GM12878 (cell line): ENCODE data around the gene RUNX3. TPM values are rescaled to one million over a fixed set of nuclear protein-coding genes. Genes with fewer than 3 reads are reported as not detected.

Experiments used
- ATAC-seq: fragments of 200-7000 bp; cut with Tn5 transposase; 3 replicates; pipeline ENCODE4 v1.9.1; 2020; ENCODE audit warnings: mild to moderate bottlenecking, moderate library complexity
- BruUV-seq: library from RNA; stranded (reverse); fragments of 400-500 nt; replicated peaks from 2 replicates; lab custom pipeline; 2021; lab: Mats Ljungman, UMichigan
- CTCF ChIA-PET: fragments of 300-600 bp; sonication (Branson Sonifier 250); formaldehyde crosslinking; extraction: SDS; loops from one replicate; lab custom pipeline; 2021; ENCODE audit warnings: inconsistent platforms; lab: Yijun Ruan, JAX
- POLR2A ChIA-PET: fragments of 350-600 bp; formaldehyde crosslinking; extraction: SDS; loops from one replicate; lab custom pipeline; 2021; ENCODE audit warnings: inconsistent platforms; lab: Charles Lee
- RAD21 ChIA-PET: fragments of 300-600 bp; sonication (Branson Sonifier 250); formaldehyde crosslinking; loops from one replicate; lab custom pipeline; 2023; ENCODE audit warnings: antibody characterized with exemption; ENCODE audit not compliant: unreplicated experiment; lab: Charles Lee
- SMC1A ChIA-PET: fragments of 300-600 bp; sonication (Branson Sonifier 250); formaldehyde crosslinking; loops from one replicate; lab custom pipeline; 2023; ENCODE audit not compliant: unreplicated experiment, uncharacterized antibody; lab: Charles Lee
- DNase-seq: peaks from one replicate; pipeline ENCODE4 v3.0.0-alpha.2; 2011; ENCODE audit warnings: low read depth, low spot score
- FAIRE-seq: peaks from 3 replicates; lab custom pipeline; 2011; peaks lifted over from hg19 to GRCh38; lab: Jason Lieb, UNC
- H2AFZ ChIP-seq: 2 replicates; pipeline ENCODE4 v1.6.0; 2011; ENCODE audit warnings: low read depth, low read length, control low read depth; ENCODE audit not compliant: control insufficient read depth
- H3K27ac ChIP-seq: 2 replicates; pipeline ENCODE4 v1.5.1; 2011; ENCODE audit warnings: control low read depth; ENCODE audit not compliant: control insufficient read depth, insufficient read depth
- H3K27me3 ChIP-seq, 2 experiments: replicated peaks in 1 of 2; 2 replicates each; pipeline versions ENCODE4 v1.6.0 to v1.6.1; 2011; ENCODE audit warnings: low read length in 1 of 2; ENCODE audit not compliant: control insufficient read depth in 2 of 2, insufficient read depth in 2 of 2
- H3K36me3 ChIP-seq, 2 experiments: 2 replicates each; pipeline ENCODE4 v1.5.1; 2011; ENCODE audit warnings: low read length in 1 of 2; ENCODE audit not compliant: control insufficient read depth in 2 of 2, insufficient read depth in 2 of 2
- H3K4me1 ChIP-seq: 2 replicates; pipeline ENCODE4 v1.6.1; 2011; ENCODE audit warnings: mild to moderate bottlenecking, low read length, moderate library complexity, mixed read lengths; ENCODE audit not compliant: control insufficient read depth, insufficient read depth
- H3K4me2 ChIP-seq: 2 replicates; pipeline ENCODE4 v1.6.0; 2011; ENCODE audit warnings: control low read depth; ENCODE audit not compliant: control insufficient read depth, insufficient read depth
- H3K4me3 ChIP-seq: fragments of 200-600 bp; sonication (generic); 2 replicates; pipeline ENCODE4 v1.5.1; 2016
- H3K79me2 ChIP-seq: 2 replicates; pipeline ENCODE4 v1.6.0; 2011; ENCODE audit warnings: low read length; ENCODE audit not compliant: control insufficient read depth, insufficient read depth
- H3K9ac ChIP-seq: 2 replicates; pipeline ENCODE4 v1.8.0; 2011; ENCODE audit warnings: low read length, control low read depth, mixed read lengths; ENCODE audit not compliant: control insufficient read depth, insufficient read depth
- H3K9me3 ChIP-seq: replicated peaks from 3 replicates; pipeline ENCODE4 v1.5.1; 2011; ENCODE audit warnings: mild to moderate bottlenecking, low read length; ENCODE audit not compliant: control insufficient read depth, insufficient read depth
- H4K20me1 ChIP-seq: 2 replicates; pipeline ENCODE4 v1.6.0; 2011; ENCODE audit not compliant: control insufficient read depth, insufficient read depth
- ASH2L ChIP-seq: fragments of 300-600, 200-600 bp; sonication (generic); IDR thresholded peaks from 2 replicates; pipeline ENCODE4 v1.6.1; 2017; ENCODE audit warnings: low read depth, mild to moderate bottlenecking, borderline replicate concordance
- CHD2 ChIP-seq: IDR thresholded peaks from 2 replicates; pipeline ENCODE4 v1.6.1; 2011; ENCODE audit warnings: low read depth, low read length, improper control_type of control experiment, borderline replicate concordance
- EGR1 ChIP-seq, 2 experiments: IDR thresholded peaks; 1 replicate in 1 of 2; 2 replicates in 1 of 2; pipeline ENCODE4 v1.6.1; 2011 to 2012; ENCODE audit warnings: low read depth in 2 of 2, low read length in 2 of 2, borderline replicate concordance in 1 of 2, mild to moderate bottlenecking in 1 of 2, moderate library complexity in 1 of 2
- IRF3 ChIP-seq: fragments of 450-650 bp; IDR thresholded peaks from 2 replicates; pipeline ENCODE4 v1.6.1; 2014; ENCODE audit warnings: mild to moderate bottlenecking
- MEF2B ChIP-seq: fragments of 450-650 bp; IDR thresholded peaks from 2 replicates; pipeline ENCODE4 v1.6.1; 2018; ENCODE audit warnings: mild to moderate bottlenecking, moderate library complexity; ENCODE audit not compliant: partially characterized antibody, poor library complexity, severe bottlenecking
- MYB ChIP-seq: fragments of 150-350 bp; IDR thresholded peaks from 2 replicates; pipeline ENCODE4 v1.6.1; 2014; ENCODE audit warnings: mild to moderate bottlenecking, low read depth, low read length, borderline replicate concordance
- NBN ChIP-seq: fragments of 450-650 bp; IDR thresholded peaks from 2 replicates; pipeline ENCODE4 v1.6.1; 2016
- POLR2A ChIP-seq: IDR thresholded peaks from 2 replicates; pipeline ENCODE4 v1.6.1; 2011; ENCODE audit warnings: low read depth, mild to moderate bottlenecking, low read length
- RAD21 ChIP-seq: IDR thresholded peaks from 2 replicates; pipeline ENCODE4 v1.6.1; 2011; ENCODE audit warnings: mild to moderate bottlenecking, low read depth, low read length, moderate library complexity; ENCODE audit not compliant: insufficient read depth
- WGBS: methylation state at CpG from one replicate; pipeline ENCODE4 v1.1.6; 2016; ENCODE audit warnings: low lambda C conversion rate; ENCODE audit not compliant: insufficient replicate concordance, insufficient coverage; ENCODE audit errors: missing lambda C conversion rate; 5-methylcytosine and 5-hydroxymethylcytosine counted together
- in situ Hi-C: fragments of 300-500 bp; cut with MboI; formaldehyde crosslinking; loops from 9 replicates; pipeline ENCODE4 v1.14.3; 2018; ENCODE audit warnings: mixed read lengths
- intact Hi-C: fragments of 100-400 bp; cut with micrococcal nuclease; formaldehyde crosslinking; loops from one replicate; pipeline ENCODE4 v1.14.2; 2022; ENCODE audit not compliant: unreplicated experiment
- polyA plus RNA-seq, 11 experiments: library from polyadenylated mRNA; depleted of rRNA in 4 of 11; unstranded in 6 of 11; stranded (reverse) in 5 of 11; fragments of >200 nt; fragmentation: Nextera tagmentation in 4 of 11; fragmentation: Illumina TruSeq in 1 of 11; extraction: Ambion mirVana in 4 of 11; extraction: Trizol in 1 of 11; gene quantifications; 1 replicate in 1 of 11; 2 replicates in 10 of 11; pipeline versions ENCODE4 v1.2.1 to v1.2.3, GENCODE V29; 2011 to 2016; ENCODE audit warnings: inconsistent platforms in 2 of 11, missing spikeins in 2 of 11, low read depth in 1 of 11
- total RNA-seq, 4 experiments: library from RNA; depleted of rRNA in 3 of 4; stranded (reverse); fragments of >200 nt in 3 of 4; fragmentation: Illumina TruSeq in 1 of 4; extraction: Trizol in 1 of 4; gene quantifications; 2 replicates each; pipeline versions ENCODE4 v1.2.1 to v1.2.3, GENCODE V29; 2013 to 2021
- TF ChIP-seq, protein P1 (sequence below): fragments of 450-650 bp; IDR thresholded peaks from 2 replicates; pipeline ENCODE4 v1.6.1; 2017; ENCODE audit warnings: mild to moderate bottlenecking
- TF ChIP-seq, protein P2 (sequence below): IDR thresholded peaks from 2 replicates; pipeline ENCODE4 v1.6.1; 2011; ENCODE audit warnings: borderline replicate concordance, low read depth, mild to moderate bottlenecking, moderate library complexity, mixed read lengths, low read length; ENCODE audit not compliant: insufficient read depth; ENCODE audit errors: extremely low read length
- TF ChIP-seq, protein P3 (sequence below): IDR thresholded peaks from 2 replicates; pipeline ENCODE4 v1.6.1; 2011; ENCODE audit warnings: low read depth, low read length, improper control_type of control experiment, borderline replicate concordance

Gene RUNX3
- total and polyA plus RNA-seq, 10 of the 15 experiments (the other 5 are each of a cell fraction or from before 2014, with no cell fraction given) = 19.0 to 151 (median 31.4) TPM

GRCh38 chr1:24901791-24902470 is 28.1 kb downstream of the RUNX3 start:
- Histone ChIP-seq H3K9me3 (no peaks in the 10 kb centered on the region), H3K4me1 (peaks cover 7% of the 10 kb centered on the region), H3K4me3 (no peak overlapping the region), H2AFZ (no peak overlapping the region), H3K27me3 (no peaks in the 10 kb centered on the region), H3K4me2 (no peak overlapping the region), H3K36me3 (peaks cover 21 to 60% of the 10 kb centered on the region in 2 experiments; a peak in 3 of 4 replicates), H3K79me2 (no peaks in the 10 kb centered on the region), H3K9ac (no peak overlapping the region)
- RAD21 ChIA-PET = interaction anchor here (1.4 to 4.2 kb wide), 4 partner anchors 19 to 53 kb away, joined by 5 to 42 read pairs (median 7); partner anchors contain the start of gene RUNX3
- POLR2A ChIA-PET = interaction anchor here (0.5 to 1.4 kb wide), 5 partner anchors 11 to 361 kb away, joined by 3 to 5 read pairs (median 3); no protein-coding TSS in a partner anchor
- no peak for DNase-seq
- in situ Hi-C loops = no loop called here
- WGBS = 91% methylated on average over 37 of the region's 38 CpGs
- SMC1A ChIA-PET = interaction anchor here (0.8 to 6.5 kb wide), 5 partner anchors 25 to 303 kb away, joined by 3 to 69 read pairs (median 4); no protein-coding TSS in a partner anchor
- CTCF ChIA-PET = interaction anchor here (1.0 to 8.0 kb wide), 5 partner anchors 23 to 199 kb away, joined by 3 to 133 read pairs (median 4); no protein-coding TSS in a partner anchor
- FAIRE-seq = no peak
- intact Hi-C loops = no loop called here
- no TSS peak for BruUV-seq
- TF ChIP-seq EGR1 (IDR thresholded peaks at IDR 0.05; ENCODE audit: borderline replicate concordance in 1 of 2, low read depth in 2 of 2, low read length in 2 of 2) (no peak), NBN (no peak), MEF2B (peak; percentile 22), POLR2A (peak; percentile 73), MYB (no peak), ASH2L (no peak), CHD2 (no peak), IRF3 (no peak), RAD21 (no peak)
- TF ChIP-seq, protein P1, sequence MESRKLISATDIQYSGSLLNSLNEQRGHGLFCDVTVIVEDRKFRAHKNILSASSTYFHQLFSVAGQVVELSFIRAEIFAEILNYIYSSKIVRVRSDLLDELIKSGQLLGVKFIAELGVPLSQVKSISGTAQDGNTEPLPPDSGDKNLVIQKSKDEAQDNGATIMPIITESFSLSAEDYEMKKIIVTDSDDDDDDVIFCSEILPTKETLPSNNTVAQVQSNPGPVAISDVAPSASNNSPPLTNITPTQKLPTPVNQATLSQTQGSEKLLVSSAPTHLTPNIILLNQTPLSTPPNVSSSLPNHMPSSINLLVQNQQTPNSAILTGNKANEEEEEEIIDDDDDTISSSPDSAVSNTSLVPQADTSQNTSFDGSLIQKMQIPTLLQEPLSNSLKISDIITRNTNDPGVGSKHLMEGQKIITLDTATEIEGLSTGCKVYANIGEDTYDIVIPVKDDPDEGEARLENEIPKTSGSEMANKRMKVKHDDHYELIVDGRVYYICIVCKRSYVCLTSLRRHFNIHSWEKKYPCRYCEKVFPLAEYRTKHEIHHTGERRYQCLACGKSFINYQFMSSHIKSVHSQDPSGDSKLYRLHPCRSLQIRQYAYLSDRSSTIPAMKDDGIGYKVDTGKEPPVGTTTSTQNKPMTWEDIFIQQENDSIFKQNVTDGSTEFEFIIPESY = 0 out of 2 replicates have a peak, but pooled peaks have one; percentile 23
- TF ChIP-seq, protein P2, sequence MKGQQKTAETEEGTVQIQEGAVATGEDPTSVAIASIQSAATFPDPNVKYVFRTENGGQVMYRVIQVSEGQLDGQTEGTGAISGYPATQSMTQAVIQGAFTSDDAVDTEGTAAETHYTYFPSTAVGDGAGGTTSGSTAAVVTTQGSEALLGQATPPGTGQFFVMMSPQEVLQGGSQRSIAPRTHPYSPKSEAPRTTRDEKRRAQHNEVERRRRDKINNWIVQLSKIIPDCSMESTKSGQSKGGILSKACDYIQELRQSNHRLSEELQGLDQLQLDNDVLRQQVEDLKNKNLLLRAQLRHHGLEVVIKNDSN = no peak
- TF ChIP-seq, protein P3, sequence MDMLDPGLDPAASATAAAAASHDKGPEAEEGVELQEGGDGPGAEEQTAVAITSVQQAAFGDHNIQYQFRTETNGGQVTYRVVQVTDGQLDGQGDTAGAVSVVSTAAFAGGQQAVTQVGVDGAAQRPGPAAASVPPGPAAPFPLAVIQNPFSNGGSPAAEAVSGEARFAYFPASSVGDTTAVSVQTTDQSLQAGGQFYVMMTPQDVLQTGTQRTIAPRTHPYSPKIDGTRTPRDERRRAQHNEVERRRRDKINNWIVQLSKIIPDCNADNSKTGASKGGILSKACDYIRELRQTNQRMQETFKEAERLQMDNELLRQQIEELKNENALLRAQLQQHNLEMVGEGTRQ = no peak
- TF ChIP-seq, all 136 proteins: peak for 3
- Histone ChIP-seq H3K27ac (no peak overlapping the region), H4K20me1 (peaks cover 10% of the 10 kb centered on the region; the same call in 1 of the 2 replicates)
- no peak for ATAC-seq
